ENCODE data around the gene ICA1.

Gene ICA1

DNA sequence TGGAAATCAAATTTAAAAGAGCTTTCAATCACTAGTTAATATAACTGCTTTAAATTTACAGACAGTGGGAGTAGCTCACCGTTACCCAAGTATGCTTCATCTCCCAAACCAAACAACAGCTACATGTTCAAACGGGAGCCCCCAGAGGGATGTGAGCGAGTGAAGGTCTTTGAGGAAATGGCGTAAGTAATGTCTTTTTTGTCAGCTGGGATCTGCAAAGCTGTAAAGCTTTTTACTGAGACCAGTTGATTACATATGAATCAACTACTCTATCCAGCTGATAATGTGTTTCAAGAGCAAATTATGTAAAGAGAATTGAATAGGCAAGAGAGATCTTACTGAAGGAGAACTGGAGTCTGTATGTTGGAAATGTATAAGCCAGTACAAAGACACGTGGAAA lies 177.1 kb downstream of the ICA1 start:
- H3K4me3 ChIP-seq (ENCODE audit: low read depth, low read length): no peak overlapping the region
- DNase-seq (ENCODE audit: low read depth): no peak
- TF ChIP-seq, protein P1, sequence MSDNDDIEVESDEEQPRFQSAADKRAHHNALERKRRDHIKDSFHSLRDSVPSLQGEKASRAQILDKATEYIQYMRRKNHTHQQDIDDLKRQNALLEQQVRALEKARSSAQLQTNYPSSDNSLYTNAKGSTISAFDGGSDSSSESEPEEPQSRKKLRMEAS (IDR thresholded peaks at IDR 0.05; ENCODE audit: low read depth, low read length): no peak
- TF ChIP-seq, protein P2, sequence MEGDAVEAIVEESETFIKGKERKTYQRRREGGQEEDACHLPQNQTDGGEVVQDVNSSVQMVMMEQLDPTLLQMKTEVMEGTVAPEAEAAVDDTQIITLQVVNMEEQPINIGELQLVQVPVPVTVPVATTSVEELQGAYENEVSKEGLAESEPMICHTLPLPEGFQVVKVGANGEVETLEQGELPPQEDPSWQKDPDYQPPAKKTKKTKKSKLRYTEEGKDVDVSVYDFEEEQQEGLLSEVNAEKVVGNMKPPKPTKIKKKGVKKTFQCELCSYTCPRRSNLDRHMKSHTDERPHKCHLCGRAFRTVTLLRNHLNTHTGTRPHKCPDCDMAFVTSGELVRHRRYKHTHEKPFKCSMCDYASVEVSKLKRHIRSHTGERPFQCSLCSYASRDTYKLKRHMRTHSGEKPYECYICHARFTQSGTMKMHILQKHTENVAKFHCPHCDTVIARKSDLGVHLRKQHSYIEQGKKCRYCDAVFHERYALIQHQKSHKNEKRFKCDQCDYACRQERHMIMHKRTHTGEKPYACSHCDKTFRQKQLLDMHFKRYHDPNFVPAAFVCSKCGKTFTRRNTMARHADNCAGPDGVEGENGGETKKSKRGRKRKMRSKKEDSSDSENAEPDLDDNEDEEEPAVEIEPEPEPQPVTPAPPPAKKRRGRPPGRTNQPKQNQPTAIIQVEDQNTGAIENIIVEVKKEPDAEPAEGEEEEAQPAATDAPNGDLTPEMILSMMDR (IDR thresholded peaks at IDR 0.05; ENCODE audit: low read depth, low read length): no peak
- TF ChIP-seq MYC (IDR thresholded peaks at IDR 0.05; ENCODE audit: low read depth, low read length) (no peak), POLR2A (IDR thresholded peaks at IDR 0.05; ENCODE audit: extremely low read depth, insufficient read length) (no peak)

DNA sequence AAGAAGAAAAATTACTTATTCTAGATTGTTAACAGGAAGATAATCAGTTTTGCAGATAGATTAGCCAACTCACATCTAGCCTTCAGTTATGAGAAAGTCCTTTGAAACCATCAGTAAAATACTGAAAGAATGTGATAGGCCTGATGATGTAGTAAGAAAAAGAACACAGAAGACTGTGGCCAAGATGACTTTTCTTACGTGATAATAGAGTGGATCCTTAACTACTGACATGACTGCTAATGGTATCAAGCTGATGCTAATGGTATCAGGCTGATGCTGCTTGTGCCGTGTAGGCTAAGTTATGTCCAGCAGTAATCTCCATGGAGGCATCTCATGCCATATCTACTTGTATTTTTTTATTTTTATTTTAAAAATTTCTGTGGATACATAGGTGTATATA lies 179.2 kb downstream of the ICA1 start:
- TF ChIP-seq, protein P2 (IDR thresholded peaks at IDR 0.05; ENCODE audit: low read depth, low read length): no peak
- TF ChIP-seq MYC (IDR thresholded peaks at IDR 0.05; ENCODE audit: low read depth, low read length) (no peak), POLR2A (IDR thresholded peaks at IDR 0.05; ENCODE audit: extremely low read depth, insufficient read length) (no peak)
- TF ChIP-seq, protein P1 (IDR thresholded peaks at IDR 0.05; ENCODE audit: low read depth, low read length): no peak
- no peak for DNase-seq (ENCODE audit: low read depth)
- no peak overlapping the region for H3K4me3 ChIP-seq (ENCODE audit: low read depth, low read length)

DNA sequence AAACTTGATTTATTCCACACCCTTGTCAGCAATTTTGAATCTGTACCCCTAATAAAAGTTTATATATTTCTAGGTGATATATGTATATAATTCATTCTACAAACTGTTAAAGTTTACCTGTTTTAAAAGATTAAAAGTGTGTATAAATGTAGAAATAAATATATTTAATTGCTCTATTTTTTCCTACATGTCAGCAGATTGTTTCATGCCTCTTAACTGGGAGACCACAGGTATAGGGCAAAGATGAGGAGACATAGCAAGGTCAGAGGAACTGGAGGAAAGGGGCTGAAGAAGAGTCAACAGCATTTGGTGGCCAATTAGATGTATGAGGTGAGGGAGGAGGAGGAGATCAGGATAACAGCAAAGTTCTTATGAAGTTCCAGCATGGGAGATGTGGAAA lies 183.5 kb downstream of the ICA1 start:
- TF ChIP-seq POLR2A (IDR thresholded peaks at IDR 0.05; ENCODE audit: extremely low read depth, insufficient read length) (no peak), MYC (IDR thresholded peaks at IDR 0.05; ENCODE audit: low read depth, low read length) (no peak)
- TF ChIP-seq, protein P1 (IDR thresholded peaks at IDR 0.05; ENCODE audit: low read depth, low read length): no peak
- TF ChIP-seq, protein P2 (IDR thresholded peaks at IDR 0.05; ENCODE audit: low read depth, low read length): no peak
- DNase-seq (ENCODE audit: low read depth): no peak
- no peak overlapping the region for H3K4me3 ChIP-seq (ENCODE audit: low read depth, low read length)

DNA sequence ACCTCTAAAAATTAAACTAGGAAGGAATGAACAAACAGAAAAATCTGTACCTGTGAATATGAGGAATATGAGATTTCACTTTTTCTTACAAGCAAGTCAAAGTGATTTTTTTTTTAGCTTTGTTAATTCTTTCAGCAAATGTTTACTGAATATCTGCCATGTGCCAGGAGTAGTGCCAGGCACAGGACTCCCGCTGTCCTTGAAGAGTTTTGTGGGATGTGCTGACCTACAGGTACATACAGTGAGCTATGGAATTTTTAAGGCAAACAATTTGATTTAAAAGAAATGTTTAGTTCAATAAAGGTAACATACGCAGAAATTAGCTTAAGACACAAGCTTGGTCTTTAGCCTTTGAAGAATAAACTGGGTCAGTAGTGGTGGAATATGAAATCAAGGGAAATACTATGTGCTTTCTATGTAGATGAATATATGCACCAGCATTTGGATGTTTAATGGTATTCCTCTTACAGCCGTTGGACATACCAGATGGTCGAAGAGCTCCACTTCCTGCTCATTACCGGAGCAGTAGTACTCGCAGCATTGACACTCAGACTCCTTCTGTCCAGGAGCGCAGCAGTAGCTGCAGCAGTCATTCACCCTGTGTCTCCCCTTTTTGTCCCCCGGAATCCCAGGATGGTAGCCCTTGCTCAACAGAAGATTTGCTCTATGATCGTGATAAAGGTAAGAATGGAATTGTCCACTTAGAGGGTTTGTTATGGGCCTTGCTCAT lies 191.4 kb downstream of the ICA1 start:
- no peak for DNase-seq (ENCODE audit: low read depth)
- H3K4me3 ChIP-seq (ENCODE audit: low read depth, low read length): no peak overlapping the region
- no peak for TF ChIP-seq MYC (IDR thresholded peaks at IDR 0.05; ENCODE audit: low read depth, low read length)
- no peak for TF ChIP-seq POLR2A (IDR thresholded peaks at IDR 0.05; ENCODE audit: extremely low read depth, insufficient read length)
- TF ChIP-seq, protein P2 (IDR thresholded peaks at IDR 0.05; ENCODE audit: low read depth, low read length): no peak
- TF ChIP-seq, protein P1 (IDR thresholded peaks at IDR 0.05; ENCODE audit: low read depth, low read length): no peak

DNA sequence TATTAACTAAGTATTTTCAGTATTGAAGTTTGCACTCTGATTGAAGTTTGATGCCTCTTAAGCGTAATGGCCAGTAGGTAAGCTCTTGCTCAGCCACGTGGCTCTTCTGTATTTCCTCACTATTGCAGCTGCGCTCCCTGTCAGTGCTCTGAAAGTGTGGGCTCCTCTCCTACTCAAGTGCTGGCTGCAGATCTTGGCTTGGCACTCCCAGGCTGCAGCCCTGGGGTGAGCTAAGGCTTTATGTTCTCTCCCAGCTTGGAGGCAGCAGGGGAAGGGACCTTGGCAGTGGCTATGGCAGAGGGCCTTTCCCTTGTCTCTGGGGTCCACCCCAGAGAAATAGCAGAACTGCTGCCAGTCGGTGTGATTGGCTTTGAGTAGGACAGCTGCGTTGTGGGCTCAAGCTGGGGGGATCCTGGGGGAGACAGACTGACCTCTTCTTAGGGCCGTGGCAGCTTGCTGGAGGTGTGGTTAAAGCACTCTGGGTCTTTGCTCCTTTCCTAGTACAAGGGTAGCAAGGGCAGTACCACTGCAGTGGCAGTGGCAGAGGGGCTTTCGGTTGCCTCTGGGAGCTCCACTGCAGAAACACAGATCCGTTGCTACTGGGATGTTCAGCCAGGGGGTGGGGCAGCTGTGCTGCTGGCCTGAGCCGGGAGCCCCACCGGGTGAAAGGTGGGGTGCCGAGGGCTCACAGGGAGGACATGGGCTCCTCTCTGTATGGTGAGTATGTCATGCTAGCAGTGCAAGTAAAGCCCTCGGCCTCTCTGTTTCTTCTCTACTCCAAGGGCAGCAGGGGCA lies 192.9 kb downstream of the ICA1 start:
- TF ChIP-seq, protein P2 (IDR thresholded peaks at IDR 0.05; ENCODE audit: low read depth, low read length): no peak
- no peak for TF ChIP-seq POLR2A (IDR thresholded peaks at IDR 0.05; ENCODE audit: extremely low read depth, insufficient read length)
- TF ChIP-seq, protein P1 (IDR thresholded peaks at IDR 0.05; ENCODE audit: low read depth, low read length): no peak
- no peak for DNase-seq (ENCODE audit: low read depth)
- H3K4me3 ChIP-seq (ENCODE audit: low read depth, low read length): no peak overlapping the region

All from NB4 (cell line).